HG03280 (cell line): Measurements from ENCODE around the gene DHRS9.
"Not testable (repeated sequence)": the region's sequence is repeated elsewhere in the genome, so short reads cannot be mapped to it uniquely, and the experiment has no call there.

ENCODE experiments used
- ATAC-seq: cut with Tn5 transposase; IDR thresholded peaks from one replicate; pipeline ENCODE4 v1.9.1; 2021; ENCODE audit warnings: mild to moderate bottlenecking, moderate library complexity; ENCODE audit not compliant: unreplicated experiment

Gene DHRS9

DNA sequence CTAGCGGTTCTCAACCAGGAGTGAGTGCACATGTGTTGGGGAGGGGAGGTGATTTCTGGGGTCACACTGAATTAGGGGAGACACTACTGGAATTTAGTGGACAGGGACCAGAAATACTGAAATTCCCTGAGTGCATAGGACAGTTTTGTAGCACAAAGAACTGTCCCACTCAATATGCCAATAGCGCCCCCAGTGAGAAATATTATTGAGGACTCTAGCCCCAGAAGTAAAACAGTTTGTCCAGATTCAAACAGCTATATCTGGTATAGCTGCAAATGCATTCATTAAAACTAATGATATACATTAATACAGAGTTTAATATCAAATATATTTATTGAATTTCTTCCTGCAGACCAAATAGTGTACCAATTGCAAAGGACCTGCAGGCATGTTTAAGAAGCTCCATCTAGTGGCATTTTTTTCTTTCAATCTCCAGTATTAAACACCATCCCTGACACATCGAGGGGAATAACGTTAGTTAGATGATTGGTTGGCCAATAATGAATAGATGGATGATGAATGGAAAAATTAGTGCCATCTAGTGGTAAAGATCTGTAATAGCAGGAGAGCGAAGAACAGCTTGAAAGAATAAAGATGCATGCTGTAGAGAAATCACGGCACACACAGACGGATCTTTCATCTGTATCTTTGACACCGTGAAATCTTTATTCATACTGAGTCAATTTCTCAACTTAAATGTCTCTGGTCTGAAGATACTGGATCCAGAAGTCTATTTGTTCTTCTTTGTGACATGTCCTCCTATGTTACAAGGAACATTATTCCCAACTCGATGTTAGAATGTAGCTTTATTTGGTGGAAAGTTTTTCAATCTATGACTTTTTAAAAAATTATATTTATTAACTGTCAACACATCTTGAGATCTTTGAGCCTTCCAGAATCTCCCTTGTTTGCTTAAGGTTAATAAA is 62.5 kb downstream of the DHRS9 start:
- ATAC-seq: peak; percentile 76

DNA sequence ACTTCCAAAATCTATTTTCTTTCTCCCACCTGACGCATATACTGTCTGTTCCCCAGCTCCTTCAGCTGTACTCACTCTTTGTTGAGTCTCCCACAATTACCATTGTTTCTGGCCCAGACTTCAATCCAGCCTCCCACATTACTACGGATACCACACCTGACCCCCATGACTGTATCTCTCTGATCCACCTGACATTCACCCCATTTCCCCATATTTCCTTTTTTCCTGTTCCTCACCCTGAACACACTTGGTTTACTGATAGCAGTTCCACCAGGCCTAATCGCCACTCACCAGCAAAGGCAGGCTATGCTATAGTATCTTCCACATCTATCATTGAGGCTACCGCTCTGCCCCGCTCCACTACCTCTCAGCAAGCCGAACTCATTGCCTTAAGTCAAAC is 64.9 kb downstream of the DHRS9 start:
- not testable (repeated sequence) for ATAC-seq

DNA sequence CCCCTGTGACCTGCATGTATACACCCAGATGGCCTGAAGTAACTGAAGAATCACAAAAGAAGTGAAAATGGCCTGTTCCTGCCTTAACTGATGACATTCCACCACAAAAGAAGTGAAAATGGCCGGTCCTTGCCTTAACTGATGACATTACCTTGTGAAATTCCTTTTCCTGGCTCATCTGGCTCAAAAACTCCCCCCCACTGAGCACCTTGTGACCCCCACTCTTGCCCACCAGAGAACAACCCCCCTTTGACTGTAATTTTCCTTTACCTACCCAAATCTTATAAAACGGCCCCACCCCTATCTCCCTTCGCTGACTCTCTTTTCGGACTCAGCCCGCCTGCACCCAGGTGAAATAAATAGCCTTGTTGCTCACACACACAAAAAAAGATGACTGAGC is 67.1 kb downstream of the DHRS9 start:
- not testable (repeated sequence) for ATAC-seq

DNA sequence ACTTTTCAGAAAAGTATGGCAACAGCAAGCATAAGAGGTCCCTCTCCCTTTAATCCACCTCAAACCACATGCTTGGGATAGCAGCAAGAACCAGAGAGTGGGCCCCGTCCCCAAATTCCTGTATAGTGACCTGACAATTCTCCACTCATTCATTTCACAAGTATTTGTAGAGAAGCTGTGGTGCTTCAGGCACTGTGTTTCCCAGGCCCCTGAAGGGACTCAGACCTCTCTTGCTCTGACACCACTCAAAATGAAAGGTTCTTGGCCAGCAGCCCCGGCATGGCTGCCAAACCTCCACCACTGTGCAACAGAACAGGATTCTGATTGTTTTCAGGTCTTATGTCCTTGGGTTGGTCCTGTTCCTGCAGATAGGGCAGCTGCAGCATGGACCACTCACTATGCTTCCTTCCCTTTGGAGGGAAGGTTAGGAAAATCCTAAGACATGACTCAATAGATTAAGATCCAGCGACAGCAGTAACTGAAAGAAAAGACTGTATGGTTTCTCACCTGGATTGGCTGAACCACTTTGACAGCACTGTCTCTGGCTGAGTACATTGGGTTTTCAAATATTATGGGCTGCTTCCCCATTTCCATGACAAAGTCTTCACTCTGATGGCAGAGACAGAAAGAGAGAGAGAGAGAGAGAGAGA is 67.6 kb downstream of the DHRS9 start:
- ATAC-seq: no peak

DNA sequence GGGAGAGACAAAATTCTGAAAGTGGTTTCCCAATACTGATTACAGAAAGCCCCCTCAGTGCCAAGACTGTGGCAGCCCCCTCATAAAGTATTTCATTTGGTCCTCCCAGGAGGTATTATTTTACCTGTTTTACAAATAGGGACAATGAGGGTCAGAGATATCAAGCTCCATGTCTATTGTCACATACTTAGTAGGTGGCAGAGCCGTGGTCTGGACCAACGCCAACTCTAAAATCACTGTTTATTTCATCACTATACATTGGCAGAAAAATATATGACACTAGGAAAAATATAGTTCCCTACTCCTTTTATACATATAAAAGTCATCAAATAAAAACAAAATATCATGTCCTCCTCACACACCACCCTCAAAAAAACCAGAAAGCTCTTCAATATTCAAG is 68.6 kb downstream of the DHRS9 start:
- no peak for ATAC-seq

DNA sequence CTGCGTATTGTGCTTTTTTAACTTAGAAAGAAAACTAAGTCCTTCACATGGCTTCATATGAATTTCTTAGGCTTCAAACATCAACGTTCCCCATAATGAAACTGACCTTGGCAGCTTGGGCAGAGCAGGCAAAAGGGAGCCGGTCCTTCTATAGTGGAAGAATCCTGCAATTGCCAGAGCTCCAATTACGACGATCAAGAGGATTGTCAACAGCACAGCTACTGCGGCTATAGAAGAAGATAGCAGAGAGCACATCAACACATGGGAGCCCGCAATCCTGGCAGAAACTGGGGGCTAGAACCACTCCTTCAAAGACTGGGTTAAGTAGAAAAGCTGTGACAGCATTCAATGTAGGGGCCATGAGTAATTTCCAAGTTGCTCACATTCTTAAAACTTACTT is 69.8 kb downstream of the DHRS9 start:
- no peak for ATAC-seq

DNA sequence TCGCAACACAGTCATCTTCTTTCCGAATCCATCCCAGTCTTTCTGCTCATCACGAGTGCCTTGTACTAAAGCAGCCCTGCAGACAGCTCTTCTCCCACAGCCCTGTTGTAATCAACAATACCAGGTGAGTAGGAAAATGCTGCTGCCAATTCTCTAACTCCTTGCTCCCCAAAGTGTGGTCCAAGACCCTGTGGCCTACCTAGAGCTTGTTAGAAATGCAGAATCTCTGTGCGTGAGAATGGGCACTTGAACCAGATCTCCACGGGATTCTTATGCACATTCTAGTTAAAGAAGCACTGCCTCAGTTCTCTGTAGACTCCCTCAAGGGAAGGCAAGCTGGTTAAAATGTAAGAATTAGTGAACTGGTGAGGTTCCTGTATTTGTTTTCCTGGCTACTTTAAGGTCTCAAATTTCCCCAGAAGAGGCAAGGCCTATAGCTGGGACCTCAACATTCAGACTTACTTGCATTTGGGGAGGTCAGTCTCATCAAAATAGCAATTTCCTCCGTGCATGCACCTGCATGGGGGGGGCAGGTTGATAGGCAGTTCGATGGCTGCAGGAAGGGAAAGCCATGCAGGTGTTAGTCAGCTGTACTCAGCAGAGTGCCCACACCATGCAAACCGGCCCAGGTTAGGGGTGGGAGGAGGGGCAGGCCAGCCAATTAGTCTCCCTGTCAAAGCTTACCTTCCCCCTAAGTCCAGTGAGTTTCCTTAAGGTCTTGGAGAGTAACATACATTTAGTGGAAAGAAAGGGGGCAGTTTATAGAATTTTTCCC is 70.8 kb downstream of the DHRS9 start:
- ATAC-seq: no peak

DNA sequence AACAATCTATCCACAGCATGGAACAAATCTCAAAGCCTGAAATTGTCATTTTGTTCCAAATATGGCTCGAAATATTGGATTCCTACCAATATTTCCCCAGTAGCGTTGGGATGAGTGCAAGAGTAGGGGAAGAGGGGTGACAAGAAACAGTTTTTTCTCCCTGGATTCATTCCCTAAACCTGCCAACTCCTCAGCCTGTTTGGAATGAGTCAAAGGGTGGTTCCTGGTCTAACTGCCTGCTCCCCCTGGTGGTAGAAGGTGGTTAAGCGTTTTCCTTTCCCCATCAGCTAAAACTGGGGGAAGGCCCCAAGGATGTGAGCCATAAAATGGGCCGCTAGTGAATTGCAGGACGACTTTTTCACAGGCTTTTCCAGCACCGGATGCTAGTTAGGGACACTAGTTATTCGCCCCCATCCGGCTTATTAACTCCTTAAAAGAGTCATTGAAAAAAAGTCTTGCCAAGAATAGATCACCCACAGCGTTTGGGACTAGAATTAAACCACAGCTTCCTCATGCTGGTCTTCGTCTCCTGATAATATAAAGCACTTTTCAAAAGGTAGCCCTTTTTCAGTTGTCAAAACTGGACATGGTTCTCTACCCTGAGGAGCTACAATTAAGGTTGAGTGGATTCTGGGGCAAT is 72.5 kb downstream of the DHRS9 start:
- peak; percentile 57 for ATAC-seq

DNA sequence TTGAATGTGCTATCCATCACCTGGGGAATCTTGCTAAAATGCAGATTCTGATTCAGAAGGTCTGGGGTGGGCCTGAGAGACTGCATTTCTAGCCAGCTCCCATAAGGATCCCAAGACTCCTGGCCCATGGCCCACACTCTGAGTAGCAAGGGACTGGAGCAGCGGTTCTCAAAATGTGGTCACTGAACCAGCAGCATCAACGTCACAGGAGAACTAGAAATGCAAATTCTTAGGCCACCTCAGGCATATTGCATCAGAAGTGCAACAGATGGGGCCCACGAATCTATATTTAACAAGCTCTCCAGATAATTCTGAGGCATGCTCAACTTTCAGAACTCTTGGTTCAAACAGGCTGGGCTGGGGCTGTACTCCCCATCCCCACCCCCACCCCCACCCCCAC is 74.6 kb downstream of the DHRS9 start:
- no peak for ATAC-seq
